HG03139 (cell line): ENCODE results near the gene UGT1A8.

Source experiments
- ATAC-seq: cut with Tn5 transposase; IDR thresholded peaks from one replicate; pipeline ENCODE4 v1.9.1; 2021; ENCODE audit not compliant: unreplicated experiment

Gene UGT1A8

DNA sequence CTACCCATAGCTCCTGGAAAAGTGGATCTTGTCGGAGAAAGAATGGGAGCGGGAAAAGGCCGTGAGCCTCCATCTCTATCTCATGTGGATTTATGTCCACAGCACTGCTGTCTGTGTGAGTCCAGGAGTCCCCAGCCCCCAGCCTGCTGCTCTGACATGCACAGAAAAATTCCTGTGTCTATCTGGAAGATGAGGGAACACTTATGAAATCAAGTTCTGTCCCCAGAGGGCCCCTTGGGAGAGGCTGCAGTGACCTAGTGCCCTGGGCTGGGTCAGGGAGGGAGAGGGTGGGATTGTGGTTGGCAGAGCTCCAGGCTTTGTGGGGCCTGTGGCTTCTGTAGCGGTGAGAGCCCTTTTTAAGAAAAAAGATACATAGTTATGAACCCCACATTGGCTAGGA is 199.3 kb downstream of the UGT1A8 start:
- no peak for ATAC-seq

DNA sequence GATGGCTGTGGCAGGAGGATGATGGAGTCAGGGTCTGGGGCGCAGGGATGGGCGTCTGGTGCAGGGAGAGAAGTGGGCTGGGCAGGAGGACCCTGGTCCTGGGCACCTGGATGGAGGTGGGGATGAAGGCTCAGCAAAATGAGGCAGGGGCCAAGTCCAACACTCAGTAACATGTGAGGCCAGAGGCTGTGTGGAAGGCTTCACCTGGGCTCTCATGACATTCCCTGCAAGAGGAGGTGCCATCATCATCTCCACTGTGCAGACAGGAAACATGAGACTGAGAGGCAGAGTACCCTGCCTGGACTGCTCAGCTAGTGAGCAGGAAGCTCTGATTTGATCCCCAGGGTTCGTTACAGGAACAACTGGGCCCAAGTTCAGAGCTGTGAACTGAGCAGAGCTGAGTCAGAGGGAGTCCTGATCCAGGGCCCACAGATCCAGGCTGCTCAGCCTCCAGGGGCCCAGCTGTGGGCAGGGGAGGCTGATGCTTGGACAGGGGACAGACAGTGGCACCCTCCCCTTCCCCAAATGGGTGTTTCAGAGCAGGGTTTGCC is 200.0 kb downstream of the UGT1A8 start:
- ATAC-seq, result no peak

DNA sequence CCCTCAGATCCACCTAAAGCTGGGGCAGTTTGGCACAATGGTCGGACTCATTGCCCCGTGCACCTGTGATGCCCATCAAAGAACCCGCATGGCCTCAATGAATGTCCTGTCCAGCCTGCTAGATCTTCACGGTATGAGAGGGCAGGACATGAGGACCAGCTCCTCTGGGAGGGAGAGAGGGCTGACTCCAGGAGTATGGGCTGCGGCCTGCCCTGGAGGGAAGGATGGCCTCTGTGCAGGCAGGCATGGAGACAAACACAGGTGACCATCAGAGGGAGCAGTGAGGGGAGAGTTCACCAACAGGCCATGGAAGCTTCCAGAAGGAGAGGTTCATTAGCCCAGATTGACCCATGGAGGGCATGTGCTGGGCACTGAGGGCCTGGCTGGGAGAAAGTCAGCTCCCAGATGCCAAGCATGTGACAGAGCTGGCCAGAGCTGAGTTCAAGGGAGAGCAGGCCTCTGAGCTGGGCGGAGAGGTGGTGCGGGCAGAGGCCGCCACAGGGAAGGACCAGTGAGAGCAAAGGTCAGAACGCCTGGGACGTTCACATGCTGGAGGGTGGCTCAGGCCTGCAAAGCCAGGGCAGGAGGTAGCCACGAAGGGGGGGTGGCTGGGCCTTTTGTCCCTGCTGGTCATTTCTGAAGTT is 200.7 kb downstream of the UGT1A8 start:
- no peak for ATAC-seq

DNA sequence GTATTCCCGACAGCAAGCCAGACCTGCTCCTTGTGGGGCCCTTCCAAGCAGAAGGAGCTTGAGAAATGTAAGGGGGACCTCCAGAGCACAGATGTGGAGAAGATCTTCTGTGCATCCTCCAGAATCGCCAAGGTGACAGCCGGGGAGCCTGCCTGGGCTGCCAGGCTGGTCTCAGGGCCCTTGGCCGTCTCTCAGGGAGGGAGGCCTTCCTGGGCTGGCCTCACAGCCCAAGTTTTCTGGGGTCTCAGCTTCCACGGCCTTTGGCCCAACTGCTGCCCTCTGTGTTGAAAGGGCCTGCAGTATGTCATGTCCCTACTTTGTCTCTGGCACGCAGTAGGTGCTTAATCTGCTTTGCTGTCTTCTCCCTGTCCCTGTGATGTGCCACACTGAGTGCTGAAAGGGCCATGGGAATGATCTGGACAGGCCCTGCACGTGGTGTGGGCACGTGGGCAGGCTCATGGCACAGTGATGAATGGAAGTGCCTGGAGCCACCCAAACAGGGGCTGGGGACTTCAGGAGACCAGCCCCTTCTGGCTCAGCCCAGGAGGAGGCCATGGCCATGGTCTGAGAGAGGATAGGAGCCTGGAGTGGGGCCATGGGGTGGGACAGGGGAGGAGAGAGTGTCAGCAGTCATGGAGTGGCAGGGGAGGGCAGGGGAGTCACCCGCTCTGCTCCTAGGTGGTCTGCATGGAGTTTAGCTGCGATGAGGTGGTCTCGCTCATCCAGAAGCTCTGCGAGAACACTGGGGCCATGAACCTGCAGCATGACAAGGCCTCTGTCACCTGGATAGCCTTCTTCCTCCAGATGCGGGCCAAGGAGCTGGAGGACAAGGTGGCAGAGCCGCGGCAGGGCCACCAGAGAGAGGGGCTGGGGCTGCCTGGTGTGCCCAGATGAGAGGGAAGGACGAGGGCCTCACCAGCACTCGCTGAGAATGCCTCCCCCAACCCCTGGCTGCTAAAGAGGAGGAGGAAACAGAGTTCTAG is 201.5 kb downstream of the UGT1A8 start:
- no peak for ATAC-seq

DNA sequence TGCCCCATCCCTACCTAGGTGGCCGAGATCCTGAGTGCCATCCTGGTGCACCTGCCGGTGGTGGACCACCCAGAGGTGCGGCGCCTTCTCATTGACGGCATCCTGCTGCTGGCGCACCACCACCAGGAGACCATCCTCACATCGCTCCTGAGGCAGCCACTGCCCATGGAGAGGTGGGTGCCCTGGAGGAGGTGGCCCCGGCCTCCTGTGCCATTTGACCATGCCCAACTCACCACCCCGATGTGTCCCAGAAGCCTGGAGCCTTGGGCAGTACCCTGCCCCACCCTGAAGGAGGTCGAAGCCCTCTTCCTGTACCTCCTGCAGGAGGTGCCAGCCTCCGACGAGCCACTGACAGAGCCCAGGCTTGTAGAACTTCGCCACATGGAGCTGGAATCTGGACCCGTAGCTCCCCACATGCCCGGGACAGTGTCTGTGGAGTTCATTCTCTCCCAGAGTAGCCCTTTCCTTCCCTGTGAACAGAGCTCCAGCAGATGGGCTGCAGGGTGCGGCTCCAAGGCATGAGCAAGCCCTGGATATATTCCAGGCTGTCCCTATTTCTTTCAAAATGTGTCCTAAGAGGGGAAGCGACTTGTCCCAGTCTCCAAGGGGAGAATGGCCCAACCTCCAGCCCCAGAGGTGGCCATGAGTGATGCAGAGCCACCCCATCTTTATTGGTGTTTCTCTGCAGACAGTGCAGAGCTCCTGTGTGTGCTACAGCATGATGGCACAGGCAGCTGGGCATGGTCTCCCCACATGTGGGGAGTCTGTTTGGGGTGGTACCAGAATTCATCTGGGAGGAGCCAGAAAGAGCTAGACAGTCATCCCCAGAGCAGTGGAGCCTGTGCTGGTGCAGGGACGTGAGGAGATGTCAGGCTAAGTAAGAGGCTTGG is 202.7 kb downstream of the UGT1A8 start:
- ATAC-seq, result no peak

DNA sequence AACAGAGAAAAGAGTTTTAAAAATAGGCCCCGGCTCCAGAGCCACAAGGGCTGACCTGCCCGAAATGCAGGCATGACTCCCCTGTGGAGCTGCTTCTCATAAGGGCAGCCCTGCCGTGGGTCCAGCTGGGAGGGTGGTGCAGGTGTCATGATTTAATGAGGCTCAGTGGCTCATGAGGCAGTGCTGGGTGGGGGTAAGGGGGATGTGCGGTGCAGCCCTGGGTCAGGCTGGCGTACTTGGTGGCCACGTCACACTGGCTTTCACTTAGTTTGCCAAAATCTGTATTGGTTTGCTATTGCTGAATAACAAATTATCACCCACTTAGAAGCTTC is 203.3 kb downstream of the UGT1A8 start:
- no peak for ATAC-seq

DNA sequence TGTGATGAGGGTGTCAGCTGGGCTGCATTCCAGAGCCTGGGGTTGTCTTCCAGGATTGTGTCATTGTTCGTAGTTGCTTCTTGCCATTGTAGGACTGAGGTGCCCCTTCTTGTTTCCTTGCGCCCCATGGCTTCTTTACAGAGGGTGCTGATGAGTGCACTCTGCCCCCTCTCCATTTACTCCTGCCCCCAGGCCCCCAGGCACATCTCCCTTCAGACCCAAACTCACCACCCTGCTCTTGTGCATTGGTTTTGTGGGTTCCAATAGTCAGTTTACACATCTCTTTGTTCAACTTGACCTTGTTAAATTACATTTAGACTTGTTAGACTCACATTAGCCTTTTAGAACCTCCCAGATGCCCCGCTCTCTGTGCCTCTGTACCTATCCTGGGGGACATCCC is 203.8 kb downstream of the UGT1A8 start:
- ATAC-seq, result no peak

DNA sequence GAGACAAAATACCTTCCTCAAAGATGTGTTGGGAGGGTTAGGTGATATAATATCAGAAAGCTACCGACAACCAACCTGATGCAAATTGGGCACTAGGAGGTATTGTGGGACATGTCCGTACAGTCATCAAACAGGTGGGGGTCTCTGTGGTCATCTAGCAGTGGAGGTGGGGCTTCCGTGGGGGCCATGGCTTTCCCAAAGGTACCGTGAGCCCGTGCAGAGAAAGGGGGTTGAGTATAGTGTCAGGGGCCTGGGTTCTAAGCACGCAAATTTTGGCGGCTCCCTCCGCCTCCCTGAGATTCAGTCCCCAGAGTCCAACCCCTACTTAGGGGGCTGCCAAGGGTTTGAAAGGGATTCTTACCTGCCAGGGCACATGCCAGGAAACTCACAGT is 204.3 kb downstream of the UGT1A8 start:
- no peak for ATAC-seq

DNA sequence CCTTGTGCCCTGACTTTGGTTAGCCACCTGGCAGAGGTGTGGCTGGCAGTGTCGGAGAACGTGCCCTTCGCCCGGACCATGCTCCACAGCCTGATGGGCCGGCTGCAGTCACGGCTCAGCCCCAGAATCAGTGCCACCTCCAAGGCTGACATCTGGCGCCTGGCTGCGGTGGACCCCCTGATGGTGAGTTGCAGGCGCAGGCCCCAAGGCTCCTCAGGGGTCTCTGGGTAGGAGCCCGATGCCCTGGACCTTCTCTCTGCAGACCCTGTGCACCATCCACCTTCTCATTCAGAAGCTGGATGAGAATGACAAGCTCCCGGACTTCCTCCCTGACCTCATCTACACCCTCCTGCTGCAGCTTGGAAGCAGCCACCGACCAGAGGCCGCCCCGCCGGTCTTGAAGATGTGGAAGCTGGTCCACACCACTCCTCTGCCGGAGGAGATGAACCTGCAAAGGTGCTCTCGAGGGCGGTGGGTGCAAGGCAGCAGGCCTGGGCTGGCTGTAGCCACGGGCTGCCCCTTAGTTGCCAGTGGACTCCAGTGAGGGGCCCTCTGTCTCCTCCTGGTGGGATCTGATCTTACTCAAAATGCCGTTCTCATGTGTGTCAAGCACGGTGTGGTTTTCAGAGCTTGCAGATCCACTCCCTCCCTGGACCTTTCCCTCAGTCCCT is 204.8 kb downstream of the UGT1A8 start:
- no peak for ATAC-seq
